Measurements from ENCODE around the gene MTTP.

GRCh38 chr4:99628040-99628439, 53.4 kb downstream of the MTTP start:
- TF ChIP-seq EZH2 (IDR thresholded peaks at IDR 0.05; ENCODE audit: low read depth, unreplicated experiment) (no peak), CTCF (conservative IDR thresholded peaks at IDR 0.05; ENCODE audit: low read depth in 2 of 2) (no peak), CREB1 (CRISPR knock-in tag; IDR thresholded peaks at IDR 0.05; ENCODE audit: low read depth) (no peak), POLR2AphosphoS5 (IDR thresholded peaks at IDR 0.05; ENCODE audit: low read depth) (no peak), JUNB (IDR thresholded peaks at IDR 0.05; ENCODE audit: unreplicated experiment) (no peak)
